Hepatocyte (in vitro differentiated cells): ENCODE measurements around the gene SERPINB3.

Experiments used
- CTCF ChIP-seq: fragments of 200-600 bp; sonication (generic); IDR thresholded peaks from 2 replicates; pipeline ENCODE4 v1.5.1; 2016; ENCODE audit warnings: antibody characterized with exemption, mild to moderate bottlenecking; ENCODE audit not compliant: poor library complexity
- EZH2phosphoT487 ChIP-seq: fragments of 200-600 bp; sonication (generic); IDR thresholded peaks from one replicate; pipeline ENCODE4 v1.6.1; 2018; ENCODE audit warnings: antibody characterized with exemption, mild to moderate bottlenecking, low read depth, moderate library complexity; ENCODE audit not compliant: unreplicated experiment, severe bottlenecking

DNA sequence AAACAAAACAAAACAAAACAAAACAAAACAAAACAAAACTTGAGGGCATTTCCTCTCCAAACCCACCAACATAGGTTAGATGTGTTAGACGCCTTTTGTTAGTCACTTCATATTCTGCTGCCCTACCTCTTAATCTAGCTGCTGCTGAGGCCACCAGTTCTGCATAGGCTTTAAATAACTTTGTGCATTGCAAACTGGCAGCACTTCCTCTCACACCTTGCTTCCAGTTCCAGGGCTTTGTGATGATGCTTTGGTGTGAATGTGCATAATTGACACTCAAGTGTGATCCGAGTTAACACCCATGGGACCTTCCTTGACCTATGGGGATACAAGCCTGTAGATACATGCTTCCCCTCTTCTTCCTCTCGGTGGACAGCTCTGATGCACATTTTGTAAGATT lies 38.8 kb upstream of the SERPINB3 start:
- TF ChIP-seq EZH2phosphoT487 (no peak), CTCF (no peak)
